Osteoblast (primary cell): Measurements from ENCODE around the gene ZNF439. TPM values are rescaled to one million over a fixed set of nuclear protein-coding genes. Genes with fewer than 3 reads are reported as not detected.

Experiments used
- DNase-seq: peaks from one replicate; pipeline ENCODE4 v3.0.0; 2011; ENCODE audit warnings: low spot score, mixed read lengths; ENCODE audit not compliant: insufficient read length; ENCODE audit errors: missing footprints
- H2AFZ ChIP-seq: 2 replicates; pipeline ENCODE4 v1.6.0; 2011; ENCODE audit warnings: mild to moderate bottlenecking, low read length
- H3K27ac ChIP-seq: 2 replicates; pipeline ENCODE4 v1.5.1; 2011; ENCODE audit warnings: mild to moderate bottlenecking, low read depth, low read length, moderate library complexity
- H3K27me3 ChIP-seq: 2 replicates; pipeline ENCODE4 v1.6.0; 2012; ENCODE audit warnings: mild to moderate bottlenecking, control low read depth, inconsistent platforms, low read length, moderate library complexity; ENCODE audit not compliant: insufficient read depth
- H3K36me3 ChIP-seq: 2 replicates; pipeline ENCODE4 v1.5.1; 2011; ENCODE audit warnings: mild to moderate bottlenecking, low read length, control low read depth, moderate library complexity; ENCODE audit not compliant: insufficient read depth
- H3K4me1 ChIP-seq: 2 replicates; pipeline ENCODE4 v1.5.1; 2011; ENCODE audit warnings: mild to moderate bottlenecking, low read length, control low read depth, moderate library complexity; ENCODE audit not compliant: insufficient read depth
- H3K4me2 ChIP-seq: 2 replicates; pipeline ENCODE4 v1.6.0; 2011; ENCODE audit warnings: mild to moderate bottlenecking, low read length; ENCODE audit not compliant: insufficient read depth
- H3K4me3 ChIP-seq: fragments of 200-600 bp; sonication (generic); 3 replicates; pipeline ENCODE4 v1.5.1; 2012; ENCODE audit warnings: mild to moderate bottlenecking, low read length, inconsistent platforms; ENCODE audit not compliant: insufficient read depth
- H3K79me2 ChIP-seq: 2 replicates; pipeline ENCODE4 v1.6.0; 2012; ENCODE audit warnings: mild to moderate bottlenecking, low read length, control low read depth, inconsistent platforms; ENCODE audit not compliant: insufficient read depth
- H3K9me3 ChIP-seq: 2 replicates; pipeline ENCODE4 v1.5.1; 2011; ENCODE audit warnings: low read depth, low read length, control low read depth
- H4K20me1 ChIP-seq: 2 replicates; pipeline ENCODE4 v1.6.0; 2012; ENCODE audit warnings: mild to moderate bottlenecking, low read length, control low read depth; ENCODE audit not compliant: insufficient read depth
- CTCF ChIP-seq: IDR thresholded peaks from 2 replicates; pipeline ENCODE4 v1.5.1; 2011; ENCODE audit warnings: mild to moderate bottlenecking, low read depth, low read length, moderate library complexity; ENCODE audit errors: extremely low read depth
- total RNA-seq: library from RNA; depleted of rRNA; stranded (reverse); fragments of >200 nt; gene quantifications from 2 replicates; pipeline ENCODE4 v1.2.3, GENCODE V29; 2012

The ZNF439 gene
- 8.5 and 8.7 TPM in 2 replicates for total RNA-seq

GRCh38 chr19:11848594-11849469, at the start of gene ZNF439:
TSS of gene ZNF439 (plus strand) at chr19:11848726. CDS start at chr19:11848868, 142 bp downstream.
- Histone ChIP-seq H3K27me3 (no peaks in the 10 kb centered on the region), H3K27ac (no peak within 1 kb of the TSS), H2AFZ (peak within 1 kb of the TSS; percentile 94), H3K9me3 (no peaks in the 10 kb centered on the region), H3K36me3 (no peaks in the 10 kb centered on the region), H3K79me2 (no peaks in the 10 kb centered on the region), H3K4me1 (no peaks in the 10 kb centered on the region), H4K20me1 (no peaks in the 10 kb centered on the region), H3K4me3 (peak within 1 kb of the TSS; percentile 80), H3K4me2 (peak within 1 kb of the TSS; percentile 83)
- no peak for TF ChIP-seq CTCF
- DNase-seq: peak; percentile 85

- Histone ChIP-seq H3K79me2 (no peaks in the 10 kb centered on the region), H4K20me1 (no peaks in the 10 kb centered on the region), H3K4me1 (no peaks in the 10 kb centered on the region), H3K27ac (no peak overlapping the region), H3K9me3 (peaks cover 44% of the 10 kb centered on the region), H3K4me2 (no peak overlapping the region), H3K4me3 (no peak overlapping the region), H2AFZ (no peak overlapping the region), H3K36me3 (peaks cover 5% of the 10 kb centered on the region), H3K27me3 (no peaks in the 10 kb centered on the region)
- TF ChIP-seq CTCF: no peak
- DNase-seq: no peak
These were observed 42.0 kb upstream of the ZNF439 start for GRCh38 chr19:11806354-11807098.

- Histone ChIP-seq H2AFZ (no peak overlapping the region), H3K36me3 (peaks cover 5% of the 10 kb centered on the region), H4K20me1 (no peaks in the 10 kb centered on the region), H3K27ac (no peak overlapping the region), H3K9me3 (peaks cover 44% of the 10 kb centered on the region), H3K79me2 (no peaks in the 10 kb centered on the region), H3K4me3 (no peak overlapping the region), H3K27me3 (no peaks in the 10 kb centered on the region), H3K4me2 (no peak overlapping the region), H3K4me1 (no peaks in the 10 kb centered on the region)
- no peak for TF ChIP-seq CTCF
- no peak for DNase-seq
These were observed 41.5 kb upstream of the ZNF439 start for GRCh38 chr19:11807099-11807380.

- no peaks in the 10 kb centered on the region for H3K36me3 ChIP-seq
- DNase-seq: peak; percentile 74
- peak overlapping the region; percentile 88 for H3K4me2 ChIP-seq
- H3K79me2 ChIP-seq: peaks cover 21% of the 10 kb centered on the region
- H3K4me1 ChIP-seq: peaks cover 5% of the 10 kb centered on the region
- H3K27ac ChIP-seq: no peak overlapping the region
- H3K9me3 ChIP-seq: peaks cover 5% of the 10 kb centered on the region
- no peaks in the 10 kb centered on the region for H3K27me3 ChIP-seq
- H3K4me3 ChIP-seq: peak overlapping the region; percentile 96
- TF ChIP-seq CTCF: no peak
- H4K20me1 ChIP-seq: no peaks in the 10 kb centered on the region
- H2AFZ ChIP-seq: peak overlapping the region; percentile 99
These were observed 34.9 kb upstream of the ZNF439 start for GRCh38 chr19:11813703-11814028.
